Lung (tissue), 12 donors: ENCODE data around the gene FNIP2. TPM values are rescaled to one million over a fixed set of nuclear protein-coding genes. Genes with fewer than 3 reads are reported as not detected.

ENCODE experiments used
- ATAC-seq: fragments of 200-7000 bp; cut with Tn5 transposase; one replicate; pipeline ENCODE4 v1.9.1; 2020; ENCODE audit warnings: moderate number of reproducible peaks; ENCODE audit not compliant: insufficient read depth, low FRiP score
- DNase-seq, 3 donors: peaks; one replicate each; pipeline ENCODE4 v3.0.0-alpha.2; 2013 to 2017
- H3K27ac ChIP-seq, 2 donors: one replicate each; pipeline ENCODE4 v1.5.1; 2013; ENCODE audit warnings: mild to moderate bottlenecking in 2 of 2, moderate library complexity in 2 of 2, control low read depth in 1 of 2, inconsistent platforms in 1 of 2, low read depth in 1 of 2, low read length in 1 of 2
- H3K27me3 ChIP-seq, 3 donors: one replicate each; pipeline ENCODE4 v1.5.1; 2013; ENCODE audit warnings: low read length in 2 of 3; ENCODE audit not compliant: control insufficient read depth in 3 of 3, insufficient read depth in 3 of 3
- H3K36me3 ChIP-seq, 4 donors: one replicate each; pipeline ENCODE4 v1.5.1; 2013; ENCODE audit warnings: low read length in 4 of 4, mild to moderate bottlenecking in 1 of 4, moderate library complexity in 1 of 4; ENCODE audit not compliant: control insufficient read depth in 4 of 4, insufficient read depth in 4 of 4
- H3K4me1 ChIP-seq, 5 donors: one replicate each; pipeline ENCODE4 v1.5.1; 2013; ENCODE audit warnings: low read length in 5 of 5, mild to moderate bottlenecking in 2 of 5, moderate library complexity in 1 of 5; ENCODE audit not compliant: control insufficient read depth in 5 of 5, insufficient read depth in 5 of 5
- H3K4me3 ChIP-seq: one replicate; pipeline ENCODE4 v1.5.1; 2013; ENCODE audit warnings: mild to moderate bottlenecking, control low read depth, moderate library complexity
- H3K9ac ChIP-seq, 2 donors: one replicate each; pipeline ENCODE4 v1.5.1; 2013; ENCODE audit warnings: low read length in 2 of 2, control low read depth in 1 of 2; ENCODE audit not compliant: insufficient read depth in 1 of 2
- H3K9me3 ChIP-seq, 4 donors: one replicate each; pipeline ENCODE4 v1.5.1; 2013; ENCODE audit warnings: low read length in 3 of 4, mild to moderate bottlenecking in 1 of 4, moderate library complexity in 1 of 4; ENCODE audit not compliant: control insufficient read depth in 4 of 4, insufficient read depth in 3 of 4
- WGBS, 2 donors: extraction: QIAGEN DNeasy Blood & Tissue Kit; methylation state at CpG; one replicate each; pipeline ENCODE4 v1.1.7; 2013; 5-methylcytosine and 5-hydroxymethylcytosine counted together
- polyA plus RNA-seq, 2 donors: library from polyadenylated mRNA; stranded (reverse); fragments of 200-250 nt; gene quantifications; one replicate each; pipeline ENCODE4 v1.2.1, GENCODE V29; 2013
- total RNA-seq, 2 donors: library from RNA; depleted of rRNA in 1 of 2; stranded (reverse); fragments of >200 nt in 1 of 2; gene quantifications; one replicate each; pipeline ENCODE4 v1.2.1, GENCODE V29; 2014 to 2021
- TF ChIP-seq, protein P1 (sequence below): IDR thresholded peaks from 2 replicates; pipeline ENCODE4 v1.5.1; 2012; ENCODE audit warnings: mild to moderate bottlenecking; ENCODE audit errors: control extremely low read depth, extremely low read depth
- donor health status: control.
- donor health status: control.
- donor health status: Bipolar disorder and iron deficiency.
- donor health status: healthy.
- donor health status: DM: yes; HTN: yes; CAD: no.

The FNIP2 gene
- total and polyA plus RNA-seq, 4 donors: 12.1 to 150 (median 44.6) TPM

DNA sequence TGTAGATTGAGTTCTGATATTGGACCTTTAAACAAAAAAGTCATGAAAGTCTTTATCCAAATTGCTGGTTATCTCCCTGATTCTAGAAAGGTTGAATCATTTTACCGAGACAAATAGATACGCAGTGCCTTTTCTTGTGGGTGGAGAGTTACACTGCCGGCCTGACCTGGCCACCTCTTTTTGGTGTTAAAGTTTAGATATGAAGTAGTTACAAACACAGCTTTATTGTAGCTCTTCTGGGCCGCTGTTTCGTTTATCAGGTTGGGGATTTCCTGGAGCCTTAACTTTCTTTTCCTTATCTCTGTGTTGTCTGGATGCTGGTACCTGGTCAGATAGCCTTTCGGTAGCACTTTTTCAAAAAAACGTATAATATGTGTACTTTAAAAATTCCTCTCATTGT lies 31.0 kb downstream of the FNIP2 start:
- H3K4me3 ChIP-seq: no peak overlapping the region
- H3K36me3 ChIP-seq: peaks cover 0 to 2% (median 0%) of the 10 kb centered on the region in 4 donors
- 48 to 73% methylated on average over 7 of the region's 7 CpGs for WGBS, 2 donors
- H3K27me3 ChIP-seq: no peaks in the 10 kb centered on the region
- H3K27ac ChIP-seq: no peak overlapping the region
- H3K9me3 ChIP-seq: no peaks in the 10 kb centered on the region
- H3K9ac ChIP-seq: no peak overlapping the region
- TF ChIP-seq, protein P1, sequence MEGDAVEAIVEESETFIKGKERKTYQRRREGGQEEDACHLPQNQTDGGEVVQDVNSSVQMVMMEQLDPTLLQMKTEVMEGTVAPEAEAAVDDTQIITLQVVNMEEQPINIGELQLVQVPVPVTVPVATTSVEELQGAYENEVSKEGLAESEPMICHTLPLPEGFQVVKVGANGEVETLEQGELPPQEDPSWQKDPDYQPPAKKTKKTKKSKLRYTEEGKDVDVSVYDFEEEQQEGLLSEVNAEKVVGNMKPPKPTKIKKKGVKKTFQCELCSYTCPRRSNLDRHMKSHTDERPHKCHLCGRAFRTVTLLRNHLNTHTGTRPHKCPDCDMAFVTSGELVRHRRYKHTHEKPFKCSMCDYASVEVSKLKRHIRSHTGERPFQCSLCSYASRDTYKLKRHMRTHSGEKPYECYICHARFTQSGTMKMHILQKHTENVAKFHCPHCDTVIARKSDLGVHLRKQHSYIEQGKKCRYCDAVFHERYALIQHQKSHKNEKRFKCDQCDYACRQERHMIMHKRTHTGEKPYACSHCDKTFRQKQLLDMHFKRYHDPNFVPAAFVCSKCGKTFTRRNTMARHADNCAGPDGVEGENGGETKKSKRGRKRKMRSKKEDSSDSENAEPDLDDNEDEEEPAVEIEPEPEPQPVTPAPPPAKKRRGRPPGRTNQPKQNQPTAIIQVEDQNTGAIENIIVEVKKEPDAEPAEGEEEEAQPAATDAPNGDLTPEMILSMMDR: no peak
- no peak for ATAC-seq
- DNase-seq: no peak
- H3K4me1 ChIP-seq: peaks cover 0 to 28% (median 0%) of the 10 kb centered on the region in 5 donors

GRCh38 chr4:158801066-158801465 lies 32.2 kb downstream of the FNIP2 start:
- no peaks in the 10 kb centered on the region for H3K9me3 ChIP-seq
- H3K36me3 ChIP-seq: no peaks in the 10 kb centered on the region
- H3K9ac ChIP-seq: no peak overlapping the region
- H3K4me1 ChIP-seq: peaks cover 0 to 33% (median 0%) of the 10 kb centered on the region in 5 donors
- ATAC-seq (no peak), DNase-seq (no peak)
- WGBS, 2 donors: 71 to 82% methylated on average over 4 of the region's 4 CpGs
- TF ChIP-seq, protein P1: no peak
- no peak overlapping the region for H3K4me3 ChIP-seq
- peak overlapping the region in 1 of 2 donors; percentile 66 for H3K27ac ChIP-seq
- H3K27me3 ChIP-seq: no peaks in the 10 kb centered on the region

DNA sequence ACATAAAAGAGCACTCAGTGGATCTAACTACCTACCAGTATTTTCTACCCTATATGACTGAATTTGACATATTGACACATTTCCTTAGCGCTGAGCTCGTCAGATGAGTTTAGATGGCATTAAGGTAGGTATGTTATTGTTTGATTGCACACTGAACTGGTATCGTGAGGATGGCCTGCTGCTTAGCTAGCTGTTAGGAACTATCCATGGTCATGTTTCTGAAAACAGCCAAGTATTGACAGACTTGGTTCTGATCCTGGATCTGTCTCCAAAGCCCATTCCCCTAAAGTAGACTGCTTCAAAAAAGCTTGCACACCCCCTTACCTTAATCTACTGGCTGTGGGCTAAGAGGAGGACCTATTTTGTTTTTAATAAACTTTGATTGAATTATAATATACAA lies 32.9 kb downstream of the FNIP2 start:
- WGBS, 2 donors: 92 to 93% methylated on average over 3 of the region's 3 CpGs

GRCh38 chr4:158802914-158803313 lies 34.1 kb downstream of the FNIP2 start:
- Histone ChIP-seq H3K9ac (no peak overlapping the region), H3K4me3 (no peak overlapping the region), H3K27me3 (no peaks in the 10 kb centered on the region), H3K4me1 (peaks cover 0 to 34% (median 0%) of the 10 kb centered on the region in 5 donors), H3K27ac (no peak overlapping the region), H3K9me3 (no peaks in the 10 kb centered on the region), H3K36me3 (no peaks in the 10 kb centered on the region)
- TF ChIP-seq, protein P1: no peak
- ATAC-seq (no peak), DNase-seq (no peak)
- WGBS, 2 donors: 78 to 84% methylated on average over 1 of the region's 1 CpG

More for the DNA sequence above, 32.9 kb downstream of the FNIP2 start:
- Histone ChIP-seq H3K27ac (peak overlapping the region in 1 of 2 donors; percentile 66), H3K4me1 (peaks cover 0 to 36% (median 0%) of the 10 kb centered on the region in 5 donors), H3K9me3 (no peaks in the 10 kb centered on the region), H3K9ac (no peak overlapping the region), H3K4me3 (no peak overlapping the region), H3K27me3 (no peaks in the 10 kb centered on the region), H3K36me3 (no peaks in the 10 kb centered on the region)
- DNase-seq (no peak), ATAC-seq (no peak)
- TF ChIP-seq, protein P1: no peak
